Karpas-422 (cell line): ENCODE data around the gene SCFD2. TPM values are rescaled to one million over a fixed set of nuclear protein-coding genes. Genes with fewer than 3 reads are reported as not detected.

Experiments used
- DNase-seq: peaks from one replicate; pipeline ENCODE4 v3.0.0-alpha.2; 2015
- H2AFZ ChIP-seq: fragments of 200-600 bp; sonication (generic); 2 replicates; pipeline ENCODE4 v1.6.1; 2014; ENCODE audit warnings: antibody characterized with exemption, low read length, mixed read lengths
- H3K27ac ChIP-seq: fragments of 200-600 bp; sonication (generic); 2 replicates; pipeline ENCODE4 v1.5.1; 2014; ENCODE audit warnings: mild to moderate bottlenecking, low read length, moderate library complexity
- H3K27me3 ChIP-seq: fragments of 200-600 bp; sonication (generic); 2 replicates; pipeline ENCODE4 v1.6.1; 2014; ENCODE audit warnings: low read length, mixed read lengths
- H3K36me3 ChIP-seq: fragments of 200-600 bp; sonication (generic); 2 replicates; pipeline ENCODE4 v1.6.1; 2014; ENCODE audit warnings: low read length, mixed read lengths; ENCODE audit not compliant: insufficient read depth
- H3K4me1 ChIP-seq: fragments of 200-600 bp; sonication (generic); 2 replicates; pipeline ENCODE4 v1.6.1; 2014; ENCODE audit warnings: mild to moderate bottlenecking, low read length, mixed read lengths
- H3K4me2 ChIP-seq: fragments of 200-600 bp; sonication (generic); 2 replicates; pipeline ENCODE4 v1.6.1; 2014; ENCODE audit warnings: low read length, low read depth, mild to moderate bottlenecking; ENCODE audit not compliant: poor library complexity, severe bottlenecking
- H3K4me3 ChIP-seq: fragments of 200-600 bp; sonication (generic); 2 replicates; pipeline ENCODE4 v1.5.1; 2014; ENCODE audit warnings: mild to moderate bottlenecking, antibody characterized with exemption, low read length, mixed read lengths
- H3K79me2 ChIP-seq: fragments of 200-600 bp; sonication (generic); 2 replicates; pipeline ENCODE4 v1.6.1; 2014; ENCODE audit warnings: mild to moderate bottlenecking, low read length, mixed read lengths
- H3K9ac ChIP-seq: fragments of 200-600 bp; sonication (generic); 2 replicates; pipeline ENCODE4 v1.6.0; 2014; ENCODE audit warnings: low read length
- H3K9me2 ChIP-seq: fragments of 200-600 bp; sonication (generic), shearing (Covaris generic); replicated peaks from 2 replicates; pipeline ENCODE4 v1.6.0; 2014; ENCODE audit warnings: mild to moderate bottlenecking, low read length, moderate library complexity; ENCODE audit not compliant: insufficient read depth
- H3K9me3 ChIP-seq: fragments of 300-700, 200-600 bp; sonication (generic); 2 replicates; pipeline ENCODE4 v1.6.1; 2014; ENCODE audit warnings: low read length, mixed read lengths
- H4K20me1 ChIP-seq: fragments of 200-600 bp; sonication (generic); 2 replicates; pipeline ENCODE4 v1.6.1; 2014; ENCODE audit warnings: mild to moderate bottlenecking, antibody characterized with exemption, low read length, low read depth; ENCODE audit not compliant: insufficient read depth
- total RNA-seq: library from RNA; depleted of rRNA; stranded (reverse); fragments of >200 nt; shearing (Covaris generic); gene quantifications from 2 replicates; pipeline ENCODE4 v1.2.3, GENCODE V29; 2014; ENCODE audit warnings: low replicate concordance

Gene SCFD2
- total RNA-seq, 1 experiment from 2014 or later: 28.5 TPM

DNA sequence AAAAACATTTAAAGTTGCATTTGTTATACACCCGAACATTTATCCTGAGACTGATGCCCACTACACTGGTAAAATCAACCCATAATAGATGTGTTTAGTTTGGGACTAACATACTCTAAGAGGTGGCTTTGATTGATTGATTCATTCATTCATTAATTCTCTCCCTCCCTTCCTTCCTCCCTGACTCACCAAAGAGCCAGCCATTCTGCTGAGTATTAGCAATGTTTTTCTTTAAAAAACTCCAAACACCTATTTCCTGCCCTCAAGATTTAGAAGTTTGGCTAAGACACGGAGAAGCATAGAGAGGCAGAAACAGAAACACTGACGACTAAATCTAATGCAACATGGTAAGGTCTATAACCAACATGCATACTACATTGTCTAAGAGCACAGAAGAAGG is 414.8 kb downstream of the SCFD2 start:
- H3K79me2 ChIP-seq: no peaks in the 10 kb centered on the region

DNA sequence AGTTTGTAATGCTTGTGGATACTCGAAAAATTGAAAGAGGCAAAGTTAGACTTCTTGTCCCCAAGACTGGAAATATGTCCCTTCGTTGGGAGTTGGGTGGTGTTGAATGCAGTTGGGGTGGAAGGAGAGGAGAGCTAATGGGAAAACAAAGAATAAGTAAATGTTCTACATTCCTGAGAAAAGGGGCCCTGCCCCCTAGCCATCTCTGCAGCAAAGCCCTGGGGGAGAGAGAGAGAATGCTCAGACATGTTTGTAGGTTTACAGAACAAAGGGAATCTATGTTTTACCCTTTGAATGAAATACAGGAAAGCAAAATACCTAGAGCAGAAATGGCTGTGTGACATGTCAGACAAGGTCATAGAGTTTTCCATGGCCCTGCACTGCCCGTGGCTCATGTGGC is 415.6 kb downstream of the SCFD2 start:
- Histone ChIP-seq H2AFZ (no peak overlapping the region), H3K9ac (no peak overlapping the region), H3K9me2 (no peaks in the 10 kb centered on the region), H3K79me2 (no peaks in the 10 kb centered on the region), H4K20me1 (no peaks in the 10 kb centered on the region), H3K36me3 (no peaks in the 10 kb centered on the region), H3K27me3 (no peaks in the 10 kb centered on the region), H3K4me1 (no peaks in the 10 kb centered on the region), H3K4me3 (no peak overlapping the region), H3K4me2 (no peak overlapping the region), H3K27ac (no peak overlapping the region), H3K9me3 (no peaks in the 10 kb centered on the region)
- no peak for DNase-seq

More for the DNA sequence above, 414.8 kb downstream of the SCFD2 start:
- H3K27me3 ChIP-seq: no peaks in the 10 kb centered on the region
- H3K4me2 ChIP-seq: no peak overlapping the region
- H3K36me3 ChIP-seq: no peaks in the 10 kb centered on the region
- H3K4me1 ChIP-seq: no peaks in the 10 kb centered on the region
- H3K9ac ChIP-seq: no peak overlapping the region
- no peak overlapping the region for H3K27ac ChIP-seq
- no peak overlapping the region for H3K4me3 ChIP-seq
- no peaks in the 10 kb centered on the region for H3K9me2 ChIP-seq
- no peak overlapping the region for H2AFZ ChIP-seq
- H4K20me1 ChIP-seq: no peaks in the 10 kb centered on the region
- H3K9me3 ChIP-seq: no peaks in the 10 kb centered on the region
- no peak for DNase-seq

GRCh38 chr4:52949336-52949735 is 416.5 kb downstream of the SCFD2 start:
- Histone ChIP-seq H2AFZ (no peak overlapping the region), H3K9me2 (no peaks in the 10 kb centered on the region), H3K27me3 (no peaks in the 10 kb centered on the region), H3K9ac (no peak overlapping the region), H3K4me2 (no peak overlapping the region), H4K20me1 (no peaks in the 10 kb centered on the region), H3K9me3 (no peaks in the 10 kb centered on the region), H3K36me3 (no peaks in the 10 kb centered on the region), H3K4me3 (no peak overlapping the region), H3K79me2 (no peaks in the 10 kb centered on the region), H3K27ac (no peak overlapping the region), H3K4me1 (no peaks in the 10 kb centered on the region)
- no peak for DNase-seq

DNA sequence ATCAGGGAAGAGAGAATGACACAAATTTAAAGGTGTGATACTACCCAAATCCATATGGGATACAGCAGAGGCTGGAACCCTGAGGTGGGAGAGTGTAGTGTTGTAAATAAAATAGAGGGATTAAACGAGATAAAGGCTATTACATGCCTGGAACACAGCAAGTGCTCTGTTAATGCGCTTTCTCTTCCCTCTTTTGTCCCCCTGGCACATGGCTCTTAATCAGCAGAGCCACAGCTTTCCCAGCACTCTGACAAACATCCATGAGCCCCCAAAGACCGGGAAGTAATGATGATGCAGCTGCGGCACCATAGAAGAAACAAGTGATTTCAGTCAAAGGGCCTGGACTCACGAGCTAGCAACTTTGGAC is 417.8 kb downstream of the SCFD2 start:
- H3K4me3 ChIP-seq: no peak overlapping the region
- no peak overlapping the region for H2AFZ ChIP-seq
- H3K27me3 ChIP-seq: no peaks in the 10 kb centered on the region
- no peaks in the 10 kb centered on the region for H3K9me2 ChIP-seq
- no peak overlapping the region for H3K4me2 ChIP-seq
- no peaks in the 10 kb centered on the region for H3K4me1 ChIP-seq
- no peaks in the 10 kb centered on the region for H3K9me3 ChIP-seq
- no peaks in the 10 kb centered on the region for H3K36me3 ChIP-seq
- no peaks in the 10 kb centered on the region for H4K20me1 ChIP-seq
- DNase-seq: no peak
- no peak overlapping the region for H3K9ac ChIP-seq
- no peaks in the 10 kb centered on the region for H3K79me2 ChIP-seq
- H3K27ac ChIP-seq: no peak overlapping the region

DNA sequence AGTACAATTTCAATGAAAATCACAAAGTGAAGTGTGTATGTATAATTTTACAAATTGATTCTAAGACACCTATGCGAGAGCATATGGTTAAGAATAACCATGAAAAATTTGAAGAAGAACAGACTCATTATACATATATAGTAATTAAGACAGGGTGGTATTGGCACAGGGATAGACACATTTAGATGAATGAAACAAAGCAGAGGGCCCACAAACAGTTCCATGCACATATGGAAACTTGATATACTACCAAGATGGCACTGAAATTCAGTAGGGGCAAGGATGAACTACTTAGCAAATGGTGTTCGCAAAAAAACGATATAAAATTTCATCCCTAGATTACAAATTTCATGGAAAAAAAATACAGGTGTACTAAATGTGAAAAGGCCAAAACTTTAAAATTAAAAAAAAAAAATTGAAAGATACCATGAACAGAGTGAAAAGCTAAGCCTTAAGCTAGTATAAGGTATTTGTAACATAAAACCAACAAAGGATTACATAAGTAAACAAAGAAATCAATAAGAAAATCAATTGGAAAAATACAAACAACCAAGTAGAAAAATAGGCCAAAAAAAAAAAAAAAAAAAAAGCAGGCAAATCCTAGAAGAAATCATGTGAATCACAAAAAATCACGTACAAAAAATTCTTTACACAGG is 418.3 kb downstream of the SCFD2 start:
- Histone ChIP-seq H4K20me1 (no peaks in the 10 kb centered on the region), H3K9ac (no peak overlapping the region), H3K36me3 (no peaks in the 10 kb centered on the region), H3K79me2 (no peaks in the 10 kb centered on the region), H3K9me3 (no peaks in the 10 kb centered on the region), H3K9me2 (no peaks in the 10 kb centered on the region), H3K4me3 (no peak overlapping the region), H3K4me1 (no peaks in the 10 kb centered on the region), H3K27ac (no peak overlapping the region), H3K4me2 (no peak overlapping the region), H3K27me3 (no peaks in the 10 kb centered on the region), H2AFZ (no peak overlapping the region)
- DNase-seq: no peak

DNA sequence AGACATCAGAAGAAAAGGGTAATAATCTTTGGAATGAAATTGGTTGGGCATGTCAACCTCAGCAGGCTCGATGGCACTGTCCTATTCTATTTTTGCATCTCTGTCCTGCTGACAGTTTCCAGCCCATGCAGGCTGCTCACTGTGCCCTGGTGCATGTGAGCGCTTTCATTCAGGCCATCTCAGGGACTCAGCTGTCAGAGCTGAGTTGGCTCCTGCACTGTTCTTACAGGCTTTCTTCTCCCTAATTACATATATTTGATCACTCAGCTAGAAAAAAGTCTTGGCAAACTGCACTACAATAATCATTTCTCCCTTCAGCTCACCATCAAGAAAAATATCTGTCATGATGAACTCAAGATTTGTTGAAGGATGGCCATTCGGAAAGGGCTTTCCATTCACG is 419.0 kb downstream of the SCFD2 start:
- Histone ChIP-seq H3K4me2 (no peak overlapping the region), H3K79me2 (no peaks in the 10 kb centered on the region), H3K4me1 (no peaks in the 10 kb centered on the region), H3K9ac (no peak overlapping the region), H3K27ac (no peak overlapping the region), H2AFZ (no peak overlapping the region), H3K4me3 (no peak overlapping the region), H3K9me3 (no peaks in the 10 kb centered on the region), H3K9me2 (no peaks in the 10 kb centered on the region), H4K20me1 (no peaks in the 10 kb centered on the region), H3K27me3 (no peaks in the 10 kb centered on the region), H3K36me3 (no peaks in the 10 kb centered on the region)
- DNase-seq: no peak

DNA sequence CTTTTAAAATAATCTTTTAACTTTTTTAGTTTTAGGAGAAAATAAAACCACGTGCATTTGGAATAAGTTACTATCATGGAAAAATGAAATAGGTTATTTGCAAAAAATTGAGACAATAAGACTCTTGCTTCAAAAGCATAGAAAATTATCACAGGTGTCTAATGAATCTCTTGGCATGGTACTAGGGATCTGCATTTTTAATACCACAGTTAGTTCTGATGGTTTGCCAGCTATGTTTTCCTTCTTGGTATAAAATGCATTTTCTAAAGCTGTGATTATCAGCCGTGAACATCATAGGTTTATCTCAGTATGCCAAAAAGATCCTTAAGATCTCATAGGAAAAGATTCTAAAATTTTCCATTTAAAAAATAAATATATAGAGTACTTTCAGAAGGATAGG is 419.9 kb downstream of the SCFD2 start:
- H3K9ac ChIP-seq: no peak overlapping the region
- no peaks in the 10 kb centered on the region for H3K79me2 ChIP-seq
- H2AFZ ChIP-seq: no peak overlapping the region
- H3K27ac ChIP-seq: no peak overlapping the region
- H3K4me1 ChIP-seq: no peaks in the 10 kb centered on the region
- no peak overlapping the region for H3K4me2 ChIP-seq
- no peak for DNase-seq
- H3K4me3 ChIP-seq: no peak overlapping the region
- H3K36me3 ChIP-seq: no peaks in the 10 kb centered on the region
- no peaks in the 10 kb centered on the region for H3K9me3 ChIP-seq
- H3K9me2 ChIP-seq: no peaks in the 10 kb centered on the region
- H3K27me3 ChIP-seq: no peaks in the 10 kb centered on the region
- H4K20me1 ChIP-seq: no peaks in the 10 kb centered on the region

DNA sequence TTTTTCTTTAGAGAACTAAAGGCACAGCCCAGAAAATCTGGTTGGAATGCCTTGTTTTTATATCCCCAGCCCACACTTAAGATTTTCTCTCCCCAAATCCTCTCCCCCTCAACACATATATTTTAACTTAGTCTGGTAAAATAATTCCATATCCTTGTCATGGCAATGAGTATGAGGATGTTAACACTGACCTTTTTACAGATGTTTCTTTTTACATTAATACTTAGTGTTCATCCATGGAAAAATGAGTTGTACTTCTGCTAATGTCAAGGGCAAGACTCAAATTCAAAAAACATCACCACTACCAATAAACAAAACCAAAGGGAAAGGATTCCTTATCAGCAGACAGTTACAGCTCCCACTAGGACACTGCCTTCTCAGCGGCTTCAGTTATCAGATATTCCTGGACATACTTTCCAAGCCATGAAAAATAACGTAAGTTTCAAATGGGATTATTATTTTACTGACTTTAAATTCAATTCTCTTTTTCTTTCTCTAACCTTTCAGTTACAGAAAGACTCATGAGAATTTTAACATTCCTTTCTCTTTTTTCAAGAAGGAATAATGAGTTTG is 420.4 kb downstream of the SCFD2 start:
- no peaks in the 10 kb centered on the region for H3K9me3 ChIP-seq
- no peaks in the 10 kb centered on the region for H3K27me3 ChIP-seq
- H3K36me3 ChIP-seq: no peaks in the 10 kb centered on the region
- no peak overlapping the region for H3K9ac ChIP-seq
- H3K4me2 ChIP-seq: no peak overlapping the region
- no peaks in the 10 kb centered on the region for H4K20me1 ChIP-seq
- H3K79me2 ChIP-seq: no peaks in the 10 kb centered on the region
- H3K27ac ChIP-seq: no peak overlapping the region
- DNase-seq: no peak
- no peak overlapping the region for H3K4me3 ChIP-seq
- H2AFZ ChIP-seq: no peak overlapping the region
- H3K9me2 ChIP-seq: no peaks in the 10 kb centered on the region
- no peaks in the 10 kb centered on the region for H3K4me1 ChIP-seq
